Jurkat, Clone E6-1 (cell line): ENCODE data around the gene SUCLG2.
"Not testable (repeated sequence)": the region's sequence is repeated elsewhere in the genome, so short reads cannot be mapped to it uniquely, and the experiment has no call there.

Source experiments
- DNase-seq: peaks from one replicate; pipeline ENCODE4 v3.0.0-alpha.2; 2011; ENCODE audit warnings: low read depth, low spot score
- H3K4me3 ChIP-seq: 2 replicates; pipeline ENCODE4 v1.5.1; 2011; ENCODE audit warnings: mild to moderate bottlenecking, low read length, control low read depth, moderate library complexity

The SUCLG2 gene

DNA sequence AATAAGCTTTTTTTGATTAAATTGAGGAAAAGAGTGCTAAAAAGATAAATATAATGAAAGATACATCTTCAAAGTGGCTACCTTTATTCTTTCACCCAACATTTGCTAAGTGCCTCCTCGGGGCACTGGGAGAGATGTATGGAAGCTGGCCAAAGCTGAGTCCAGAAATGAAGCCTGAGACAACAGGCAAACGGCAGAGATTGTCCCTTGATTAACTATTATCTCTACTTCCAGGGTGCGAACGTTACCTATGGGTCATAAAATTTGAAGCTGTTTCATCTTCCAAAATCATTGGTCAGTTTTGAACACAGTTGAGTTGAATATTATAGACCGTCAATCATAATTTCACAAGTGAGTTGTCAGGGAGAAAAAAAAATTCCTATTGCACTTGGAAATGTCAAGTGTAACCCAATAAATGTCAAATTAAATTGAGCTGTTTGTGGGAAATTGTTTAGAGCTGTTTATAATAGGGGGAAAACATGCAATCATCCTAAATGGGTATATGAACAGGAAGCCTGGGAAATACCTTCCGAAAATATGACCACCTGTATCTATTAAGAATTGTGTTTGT, 73.9 kb downstream of the SUCLG2 start:
- DNase-seq: no peak
- no peak overlapping the region for H3K4me3 ChIP-seq

DNA sequence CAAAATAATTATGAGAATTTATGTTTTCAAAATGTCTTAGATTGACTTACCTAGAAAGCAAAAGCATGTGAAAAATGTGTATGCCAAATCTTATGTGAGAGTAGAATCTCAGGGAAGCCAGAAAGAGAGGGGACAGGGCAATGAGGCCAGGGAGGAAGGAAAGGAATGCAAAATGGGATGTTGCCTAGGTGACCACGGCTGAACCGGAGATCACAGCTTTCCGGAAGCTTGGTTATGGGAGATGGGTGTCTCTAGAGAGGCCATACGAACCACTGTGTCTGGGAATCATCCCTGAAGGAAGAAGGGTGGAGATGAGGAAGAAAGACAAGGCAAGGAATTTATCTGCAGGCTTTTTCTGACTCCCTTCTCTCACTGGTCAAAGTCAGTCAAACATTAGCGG, 76.0 kb downstream of the SUCLG2 start:
- no peak overlapping the region for H3K4me3 ChIP-seq
- no peak for DNase-seq

DNA sequence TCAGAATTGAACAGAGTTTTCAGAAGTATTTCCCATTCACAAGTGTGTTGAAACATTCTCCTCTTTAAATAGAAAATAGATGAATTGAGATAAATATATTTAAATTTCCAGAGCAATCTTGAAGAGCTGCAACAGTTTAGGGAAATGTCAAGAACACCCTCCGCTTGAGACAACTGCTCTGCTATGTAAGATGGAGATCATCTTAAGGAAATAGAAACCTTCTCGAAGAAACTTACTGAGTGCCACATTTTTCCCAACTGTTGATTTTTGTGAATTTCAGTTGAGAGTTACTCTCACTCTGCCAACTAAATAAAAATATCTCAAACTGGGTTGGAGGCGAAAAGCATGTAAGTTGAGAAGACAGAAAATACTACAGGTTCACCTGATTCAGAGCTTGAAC, 78.0 kb downstream of the SUCLG2 start:
- DNase-seq: no peak
- H3K4me3 ChIP-seq: no peak overlapping the region

DNA sequence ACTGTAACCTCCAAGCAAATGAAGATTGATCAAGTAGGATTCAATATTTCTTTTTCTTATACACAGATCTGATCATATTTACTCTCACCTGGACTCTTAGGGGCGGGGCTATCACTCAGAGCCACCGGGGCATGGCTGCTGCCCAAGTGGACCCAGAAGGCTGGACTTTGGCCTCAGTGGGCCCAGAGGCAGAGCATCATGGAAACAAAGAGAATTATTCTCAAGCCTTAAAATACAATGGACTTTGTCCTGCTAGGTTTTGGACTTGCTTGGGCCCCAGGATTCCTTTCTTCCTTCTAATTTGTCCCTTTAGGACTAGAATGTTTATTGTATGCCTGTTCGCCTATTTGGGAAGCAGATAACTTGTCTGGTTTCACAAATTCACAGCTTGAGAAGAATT, 85.1 kb downstream of the SUCLG2 start:
- DNase-seq: no peak

DNA sequence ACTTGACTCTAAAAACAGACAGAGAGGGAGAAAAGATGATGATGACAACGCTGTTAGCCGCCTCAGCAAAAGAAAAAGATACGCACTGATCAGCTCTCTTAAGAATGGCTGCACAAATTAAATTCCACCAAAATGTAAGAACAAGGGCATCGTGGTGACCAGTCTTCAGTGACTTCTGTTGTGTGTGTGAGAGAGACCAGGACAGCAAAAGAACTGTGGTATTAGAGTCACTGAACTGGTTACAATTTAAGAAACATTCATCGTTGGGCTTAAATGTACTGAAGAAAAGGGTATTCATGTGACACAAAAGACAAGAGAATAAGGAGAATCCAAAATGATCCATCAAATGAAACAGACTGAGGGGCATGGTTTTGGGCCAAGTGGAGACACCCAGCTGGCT, 86.5 kb downstream of the SUCLG2 start:
- DNase-seq: no peak
- no peak overlapping the region for H3K4me3 ChIP-seq

More for the DNA sequence above, 85.1 kb downstream of the SUCLG2 start:
- no peak overlapping the region for H3K4me3 ChIP-seq

DNA sequence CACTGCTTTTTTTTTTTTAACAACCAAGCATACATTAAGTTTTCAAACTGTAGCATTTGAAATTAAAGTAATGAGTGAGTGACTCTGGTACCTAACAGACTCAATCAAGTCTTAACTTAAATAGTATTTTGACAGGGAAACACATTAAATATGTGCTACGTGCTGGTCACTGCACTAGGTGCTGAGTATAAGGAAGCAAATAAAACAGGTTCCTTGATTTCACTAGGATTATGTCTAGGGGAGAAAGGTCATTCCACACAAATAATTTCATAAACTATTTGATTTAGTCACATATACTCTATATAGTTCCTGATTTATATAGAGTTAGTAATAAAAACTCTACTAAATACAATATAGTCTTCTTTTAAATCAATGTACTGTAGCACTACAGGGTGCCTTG, 89.4 kb downstream of the SUCLG2 start:
- H3K4me3 ChIP-seq: no peak overlapping the region
- no peak for DNase-seq

DNA sequence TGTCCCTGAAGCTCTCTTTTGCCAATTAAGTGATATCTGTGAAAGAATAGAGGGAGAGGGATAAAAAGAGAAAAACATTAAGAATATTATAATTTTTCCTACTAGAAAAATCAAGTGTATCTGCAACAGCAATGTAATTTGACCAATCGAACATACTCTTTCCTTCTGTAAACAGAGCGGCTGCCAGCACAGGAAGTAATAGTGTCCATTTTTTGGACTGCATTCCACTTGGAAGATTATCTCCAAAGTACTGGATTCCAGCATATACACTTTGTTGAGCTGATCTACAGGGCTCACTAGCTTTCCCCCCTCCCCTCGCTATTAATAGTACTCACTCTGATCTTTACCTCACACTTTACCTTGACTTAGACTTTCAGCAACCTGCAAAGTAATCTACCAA, 90.4 kb downstream of the SUCLG2 start:
- H3K4me3 ChIP-seq: no peak overlapping the region
- DNase-seq: no peak

DNA sequence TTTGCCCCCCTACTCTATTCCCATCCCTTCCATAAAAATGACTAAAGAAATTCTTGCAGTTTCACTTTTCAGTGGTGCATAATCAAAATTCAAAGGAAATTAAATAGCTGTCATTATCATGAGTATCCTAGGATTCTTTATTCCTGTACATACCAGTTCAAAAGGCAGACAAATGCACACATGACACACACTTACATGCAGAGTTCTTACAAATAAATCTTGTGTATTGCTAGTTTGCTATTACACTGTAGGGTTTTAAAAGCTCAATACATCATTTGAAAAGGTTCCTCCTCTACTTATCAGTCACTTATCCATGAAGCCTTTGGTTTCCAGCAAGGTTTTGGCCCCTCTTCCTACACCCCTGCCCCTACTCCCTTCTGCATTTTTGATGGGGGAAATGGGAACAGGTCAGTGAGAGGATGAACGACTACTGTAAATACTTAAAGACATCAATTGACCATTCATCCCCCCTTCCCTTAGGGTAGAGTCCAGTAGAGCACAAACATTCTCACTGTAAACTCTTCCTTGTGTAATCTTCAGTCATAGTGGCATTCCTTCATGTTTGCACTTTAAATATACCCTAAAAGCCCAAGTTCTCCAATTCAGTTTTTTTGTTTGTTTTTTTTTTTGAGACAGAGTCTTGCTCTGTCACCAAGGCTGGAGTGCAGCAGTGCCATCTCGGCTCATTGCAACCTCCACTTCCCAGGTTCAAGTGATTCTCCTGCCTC, 92.6 kb downstream of the SUCLG2 start:
- no peak overlapping the region for H3K4me3 ChIP-seq
- no peak for DNase-seq

DNA sequence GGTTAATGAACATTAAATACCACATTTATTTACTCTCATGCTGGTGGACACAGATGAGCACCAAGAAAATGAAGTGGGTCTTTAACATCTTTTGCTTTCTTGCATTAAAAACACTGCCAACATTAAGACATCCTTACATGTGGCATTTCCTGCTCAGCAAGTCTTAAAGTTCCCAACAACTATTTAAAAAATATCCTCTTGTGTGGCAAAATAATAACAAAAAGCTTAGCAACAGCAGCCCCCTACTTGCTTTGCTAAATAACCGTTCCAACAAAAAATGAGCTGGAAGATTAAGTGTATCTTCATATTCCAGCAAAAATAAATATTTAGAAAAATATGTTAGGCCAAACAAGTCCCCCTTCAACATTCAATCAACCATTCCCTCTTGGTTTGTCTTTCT, 93.1 kb downstream of the SUCLG2 start:
- no peak for DNase-seq
- H3K4me3 ChIP-seq: no peak overlapping the region

DNA sequence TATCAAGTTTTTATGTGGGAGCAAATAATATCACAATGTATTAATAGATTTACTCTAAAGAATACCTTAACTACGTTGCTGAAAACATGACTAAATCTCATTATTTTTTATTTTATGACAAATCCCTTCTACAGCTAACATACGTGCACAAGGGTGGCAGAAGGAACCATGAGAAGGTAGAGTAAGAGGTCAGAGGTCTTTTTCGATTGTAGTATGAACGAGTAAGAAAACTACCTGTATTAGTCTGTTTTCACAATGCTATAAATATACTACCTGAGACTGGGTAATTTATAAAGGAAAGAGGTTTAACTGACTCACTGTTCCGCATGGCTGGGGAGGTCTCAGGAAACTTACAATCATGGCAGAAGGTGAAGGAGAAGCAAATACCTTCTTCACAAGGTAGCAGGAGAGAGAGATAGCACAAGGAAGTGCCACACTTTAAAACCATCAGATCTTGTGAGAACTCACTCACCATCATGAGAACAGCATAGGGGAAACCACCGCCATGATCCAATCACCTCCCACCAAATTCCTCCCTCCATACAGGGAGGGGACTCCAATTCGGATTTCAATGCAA, 95.3 kb downstream of the SUCLG2 start:
- no peak overlapping the region for H3K4me3 ChIP-seq
- no peak for DNase-seq

DNA sequence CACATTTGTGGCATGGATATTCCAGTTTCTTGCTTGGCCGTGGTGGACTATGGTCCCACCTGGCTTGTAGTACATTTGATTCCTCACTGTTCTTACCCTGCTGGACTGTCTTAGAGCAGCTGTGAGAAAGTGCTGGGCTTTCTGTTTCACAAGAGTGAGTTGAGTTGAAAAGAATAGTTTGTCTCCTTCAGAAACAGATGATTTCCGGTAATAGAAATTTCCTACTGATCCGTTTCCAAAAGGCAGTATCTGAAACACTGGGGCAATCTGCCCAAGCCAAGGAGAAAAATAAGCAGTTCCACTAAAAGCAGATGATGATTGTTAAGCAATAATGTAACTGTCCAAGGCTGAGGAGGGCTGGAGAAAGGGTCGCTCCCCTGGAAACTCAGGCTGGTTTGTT, 96.0 kb downstream of the SUCLG2 start:
- H3K4me3 ChIP-seq: no peak overlapping the region

DNA sequence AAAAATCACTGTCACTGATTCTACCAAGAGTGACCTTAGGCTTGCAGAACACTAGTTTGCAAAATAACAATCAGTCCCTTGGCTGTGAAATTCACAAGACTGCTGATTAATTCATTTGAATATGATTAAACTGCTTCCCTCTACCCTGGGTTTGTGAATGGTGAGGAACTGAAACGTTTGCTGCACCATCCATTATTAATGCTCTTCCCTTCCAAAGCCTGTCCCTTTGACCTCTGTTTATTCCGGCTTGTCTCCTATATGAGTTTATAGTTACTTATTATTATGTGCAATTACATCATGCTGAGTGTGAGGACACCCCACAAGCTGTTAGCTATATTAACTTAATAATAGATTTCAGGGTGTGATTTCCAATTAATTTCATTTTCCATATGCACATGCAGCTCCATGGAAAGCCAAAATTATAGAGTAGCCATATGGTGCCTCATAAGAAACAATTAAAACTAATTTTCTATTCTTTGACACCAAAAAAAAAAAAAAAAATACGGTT, 96.5 kb downstream of the SUCLG2 start:
- DNase-seq: no peak
- no peak overlapping the region for H3K4me3 ChIP-seq

More for the DNA sequence above, 96.0 kb downstream of the SUCLG2 start:
- no peak for DNase-seq

DNA sequence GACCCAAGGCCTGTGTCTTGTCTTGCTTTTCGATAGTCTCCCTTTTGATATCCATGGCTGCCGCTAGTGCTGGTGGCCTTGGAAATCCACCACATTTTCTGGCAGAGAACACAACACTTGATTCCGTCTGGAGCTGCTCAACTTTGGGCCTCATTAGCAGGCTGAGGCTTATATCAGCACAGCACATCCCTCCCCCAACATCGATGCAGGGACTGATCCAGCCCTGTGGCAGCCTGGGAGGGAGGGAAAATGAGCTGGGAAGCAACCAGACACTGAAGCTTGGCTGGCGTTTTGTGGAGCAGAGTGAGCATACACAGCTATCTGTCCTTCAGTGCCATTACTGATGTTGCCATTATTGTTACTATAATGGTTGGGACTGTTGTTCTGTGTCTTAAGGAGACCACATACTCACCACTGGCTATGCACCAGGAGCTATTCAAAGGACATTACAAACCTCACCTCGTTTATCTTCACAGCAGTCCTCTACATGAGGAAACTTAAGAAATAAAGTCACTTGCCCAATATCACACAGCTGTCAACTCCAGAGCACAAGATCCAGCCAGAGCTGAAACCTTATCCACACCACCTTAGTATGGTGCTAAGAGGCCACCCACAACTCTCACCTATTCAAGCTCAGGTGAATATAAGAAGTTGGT, 102.9 kb downstream of the SUCLG2 start:
- no peak for DNase-seq
- no peak overlapping the region for H3K4me3 ChIP-seq

DNA sequence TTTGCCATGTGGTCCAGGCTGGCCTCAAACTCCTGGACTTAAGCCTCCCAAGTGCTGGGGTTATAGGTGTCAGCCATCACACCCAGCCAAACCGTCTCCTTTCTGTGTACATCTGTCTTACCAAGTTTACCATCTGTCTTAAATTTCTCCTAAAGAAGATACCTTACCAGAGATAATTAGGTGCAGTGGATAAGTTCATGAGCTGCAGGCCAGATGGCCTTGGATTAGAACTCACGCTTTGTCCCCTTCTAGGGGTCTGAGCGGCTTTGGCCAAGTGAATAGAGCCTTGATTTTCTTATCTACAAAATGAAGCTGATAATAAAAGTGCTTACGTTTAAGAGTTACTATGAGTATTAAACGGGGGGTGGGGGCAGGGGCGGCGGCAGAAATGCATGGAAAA, 103.9 kb downstream of the SUCLG2 start:
- no peak for DNase-seq
- H3K4me3 ChIP-seq: no peak overlapping the region

DNA sequence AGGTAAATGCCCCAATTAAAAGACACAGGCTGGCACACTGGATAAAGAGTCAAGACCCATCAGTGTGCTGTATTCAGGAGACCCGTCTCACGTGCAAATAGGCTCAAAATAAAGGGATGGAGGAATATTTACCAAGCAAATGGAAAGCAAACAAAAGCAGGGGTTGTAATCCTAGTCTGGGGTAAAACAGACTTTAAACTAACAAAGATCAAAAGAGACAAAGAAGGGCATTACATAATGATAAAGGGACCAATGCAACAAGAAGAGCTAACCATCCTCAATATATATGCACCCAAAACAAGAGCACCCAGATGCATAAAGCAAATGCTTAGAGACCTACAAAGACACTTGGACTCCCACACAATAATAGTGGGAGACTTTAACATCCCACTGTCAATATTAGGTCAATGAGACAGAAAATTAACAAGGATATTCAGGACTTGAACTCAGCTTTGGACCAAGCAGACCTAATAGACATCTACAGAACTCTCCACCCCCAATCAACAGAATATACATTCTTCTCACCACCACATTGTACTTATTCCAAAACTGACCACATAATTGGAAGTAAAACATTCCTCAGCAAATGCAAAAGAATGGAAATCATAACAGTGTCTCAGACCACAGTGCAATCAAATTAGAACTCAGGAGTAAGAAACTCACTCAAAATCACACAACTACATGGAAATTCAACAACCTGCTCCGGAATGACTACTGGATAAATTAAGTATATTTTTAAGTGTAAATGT, 111.7 kb downstream of the SUCLG2 start:
- H3K4me3 ChIP-seq, DNase-seq: not testable (repeated sequence)

DNA sequence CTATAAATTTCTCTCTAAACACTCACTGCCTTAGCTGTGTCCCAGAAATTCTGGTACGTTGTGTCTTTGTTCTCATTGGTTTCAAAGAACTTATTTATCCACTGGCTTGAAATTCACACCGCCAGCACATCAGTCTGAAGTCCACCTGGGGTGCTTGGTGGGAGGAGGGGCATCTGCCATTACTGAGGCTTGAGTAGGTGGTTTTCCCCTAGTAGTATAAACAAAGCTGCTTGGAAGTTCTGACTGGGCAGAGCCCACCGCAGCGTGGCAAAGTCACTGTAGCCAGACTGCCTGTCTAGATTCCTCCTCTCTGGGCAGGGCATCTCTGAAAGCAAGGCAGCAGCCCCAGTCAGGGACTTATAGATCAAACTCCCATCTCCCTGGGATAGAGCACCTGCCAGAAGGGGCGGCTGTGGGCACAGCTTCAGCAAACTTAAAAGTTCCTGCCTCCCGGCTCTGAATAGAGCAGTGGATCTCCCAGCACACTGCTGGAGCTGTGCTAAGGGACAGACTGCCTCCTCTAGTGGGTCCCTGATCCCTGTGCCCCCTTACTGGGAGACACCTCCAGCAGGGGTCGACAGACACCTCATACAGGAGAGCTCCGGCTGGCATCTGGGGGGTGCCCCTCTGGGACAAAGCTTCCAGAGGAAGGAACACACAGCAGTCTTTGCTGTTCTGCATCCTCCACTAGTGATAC, 114.1 kb downstream of the SUCLG2 start:
- no peak overlapping the region for H3K4me3 ChIP-seq
- no peak for DNase-seq

DNA sequence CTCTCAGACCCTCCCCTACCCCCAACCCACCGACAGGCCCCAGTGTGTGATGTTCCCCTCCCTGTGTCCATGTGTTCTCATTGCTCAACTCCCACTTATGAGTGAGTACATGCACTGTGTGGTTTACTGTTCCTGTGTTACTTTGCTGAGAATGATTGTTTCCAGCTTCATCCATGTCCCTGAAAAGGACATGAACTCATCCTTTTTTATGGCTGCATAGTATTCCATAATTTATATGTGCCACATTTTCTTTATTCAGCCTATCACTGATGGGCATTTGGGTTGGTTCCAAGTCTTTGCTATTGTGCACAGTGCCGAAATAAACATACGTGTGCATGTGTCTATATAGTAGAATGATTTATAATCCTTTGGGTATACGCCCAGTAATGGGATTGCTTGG, 117.2 kb downstream of the SUCLG2 start:
- not testable (repeated sequence) for H3K4me3 ChIP-seq, DNase-seq

DNA sequence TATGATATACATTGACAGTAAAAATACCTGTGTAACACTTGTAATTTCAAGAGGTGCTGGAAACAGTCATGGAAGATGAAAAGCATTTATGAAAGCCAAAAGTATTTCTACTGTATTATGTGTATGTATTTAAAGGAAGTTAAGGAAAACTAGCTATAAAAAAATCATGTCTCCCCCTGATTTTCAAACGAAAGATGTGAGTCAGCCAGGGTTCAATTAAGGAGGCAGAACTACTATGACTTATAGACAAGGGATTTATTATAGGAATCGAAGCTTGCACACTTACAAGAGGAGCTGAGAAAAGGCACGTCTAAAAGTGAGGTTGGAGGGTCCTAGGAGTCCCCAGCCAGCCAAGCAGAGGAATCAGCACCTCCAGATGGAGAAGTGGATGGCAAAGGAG, 119.4 kb downstream of the SUCLG2 start:
- no peak overlapping the region for H3K4me3 ChIP-seq
- DNase-seq: no peak

DNA sequence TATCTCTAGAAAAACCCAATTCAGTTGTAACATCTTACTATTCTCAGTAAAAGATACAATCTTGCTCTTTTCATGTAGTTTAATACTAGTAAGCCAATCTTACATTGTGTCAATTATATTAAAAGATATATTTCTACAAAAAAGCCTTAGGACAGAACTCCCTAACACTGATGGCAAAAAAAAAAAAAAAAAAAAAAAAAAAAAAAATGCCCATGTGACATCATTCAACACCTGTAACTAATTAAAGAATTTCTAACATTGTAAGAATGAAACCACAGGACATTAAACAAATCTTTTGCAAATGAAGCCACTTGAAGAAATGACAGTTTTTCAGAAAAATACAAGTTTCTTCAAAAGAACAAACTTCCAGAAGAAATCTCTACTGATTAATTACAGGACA, 119.8 kb downstream of the SUCLG2 start:
- no peak for DNase-seq
- no peak overlapping the region for H3K4me3 ChIP-seq
